SK-N-SH treated with all-trans-retinoic acid at 6 μM for 48 hours (cell line): Measurements from ENCODE around the gene OXSR1.

ENCODE experiments used
- PATZ1 ChIP-seq: fragments of 250-450 bp; sonication (Bioruptor Pico); IDR thresholded peaks from 2 replicates; pipeline ENCODE4 v1.8.0; 2020; ENCODE audit warnings: mild to moderate bottlenecking, moderate library complexity, borderline replicate concordance
- POU6F1 ChIP-seq: fragments of 250-450 bp; sonication (Bioruptor Pico); IDR thresholded peaks from 2 replicates; pipeline ENCODE4 v1.8.0; 2021; ENCODE audit warnings: low read depth, mild to moderate bottlenecking, moderate library complexity, borderline replicate concordance
- RARB ChIP-seq: fragments of 250-450 bp; sonication (Bioruptor Pico); IDR thresholded peaks from 2 replicates; pipeline ENCODE4 v1.8.0; 2021; ENCODE audit warnings: mild to moderate bottlenecking, moderate library complexity
- SNAI2 ChIP-seq: fragments of 250-450 bp; sonication (Bioruptor Pico); IDR thresholded peaks from 2 replicates; pipeline ENCODE4 v1.5.0; 2020; ENCODE audit warnings: mild to moderate bottlenecking, moderate library complexity
- TCF4 ChIP-seq: fragments of 250-450 bp; sonication (Bioruptor Pico); IDR thresholded peaks from 2 replicates; pipeline ENCODE4 v1.8.0; 2021; ENCODE audit warnings: mild to moderate bottlenecking, moderate library complexity, borderline replicate concordance
- ZC3H10 ChIP-seq: fragments of 250-450 bp; sonication (Bioruptor Pico); IDR thresholded peaks from 2 replicates; pipeline ENCODE4 v1.5.1; 2021; ENCODE audit warnings: mild to moderate bottlenecking, moderate library complexity
- ZFP30 ChIP-seq: fragments of 450-650 bp; formaldehyde crosslinking; IDR thresholded peaks from 2 replicates; pipeline ENCODE4 v1.5.0; 2022; ENCODE audit warnings: mild to moderate bottlenecking, moderate library complexity

- TF ChIP-seq SNAI2 (CRISPR knock-in tag): no peak
- TF ChIP-seq ZFP30 (CRISPR knock-in tag): no peak
- no peak for TF ChIP-seq POU6F1 (CRISPR knock-in tag)
- no peak for TF ChIP-seq PATZ1 (CRISPR knock-in tag)
- no peak for TF ChIP-seq RARB (CRISPR knock-in tag)
- no peak for TF ChIP-seq ZC3H10 (CRISPR knock-in tag)
- no peak for TF ChIP-seq TCF4
Measured at GRCh38 chr3:38125305-38126120, 39.8 kb upstream of the OXSR1 start.
